Retinal pigment epithelial cell (primary cell): ENCODE results near the gene EZH2.

Experiments
- DNase-seq: peaks from one replicate; pipeline ENCODE4 v3.0.0-alpha.2; 2010; ENCODE audit warnings: low read depth
- H3K4me3 ChIP-seq: 2 replicates; pipeline ENCODE4 v1.5.1; 2011; ENCODE audit warnings: mild to moderate bottlenecking, low read length, control low read depth, moderate library complexity
- TF ChIP-seq, protein P1 (sequence below): conservative IDR thresholded peaks from 2 replicates; pipeline ENCODE4 v1.5.1; 2011; ENCODE audit warnings: low read depth, low read length, control low read depth, inconsistent platforms

Gene EZH2

DNA sequence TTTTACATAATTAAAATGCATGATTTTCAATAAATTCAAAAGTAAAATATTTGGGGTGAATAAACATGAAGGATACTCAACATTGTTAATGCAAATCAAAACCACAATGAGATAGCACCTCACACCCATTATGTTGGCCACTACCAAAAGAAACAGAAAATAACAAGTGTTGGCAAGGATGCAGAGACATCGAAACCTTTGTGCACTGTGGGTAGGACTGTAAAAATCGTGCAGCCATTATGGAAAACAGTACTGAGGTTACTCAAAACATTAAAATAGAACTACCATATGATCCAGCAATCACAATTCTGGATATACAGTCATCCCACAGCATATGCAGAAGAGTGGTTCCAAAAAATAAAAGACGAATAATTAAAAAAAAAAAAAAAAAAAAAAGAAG lies 13.1 kb downstream of the EZH2 start:
- DNase-seq, result no peak
- H3K4me3 ChIP-seq, result no peak overlapping the region
- TF ChIP-seq, protein P1, sequence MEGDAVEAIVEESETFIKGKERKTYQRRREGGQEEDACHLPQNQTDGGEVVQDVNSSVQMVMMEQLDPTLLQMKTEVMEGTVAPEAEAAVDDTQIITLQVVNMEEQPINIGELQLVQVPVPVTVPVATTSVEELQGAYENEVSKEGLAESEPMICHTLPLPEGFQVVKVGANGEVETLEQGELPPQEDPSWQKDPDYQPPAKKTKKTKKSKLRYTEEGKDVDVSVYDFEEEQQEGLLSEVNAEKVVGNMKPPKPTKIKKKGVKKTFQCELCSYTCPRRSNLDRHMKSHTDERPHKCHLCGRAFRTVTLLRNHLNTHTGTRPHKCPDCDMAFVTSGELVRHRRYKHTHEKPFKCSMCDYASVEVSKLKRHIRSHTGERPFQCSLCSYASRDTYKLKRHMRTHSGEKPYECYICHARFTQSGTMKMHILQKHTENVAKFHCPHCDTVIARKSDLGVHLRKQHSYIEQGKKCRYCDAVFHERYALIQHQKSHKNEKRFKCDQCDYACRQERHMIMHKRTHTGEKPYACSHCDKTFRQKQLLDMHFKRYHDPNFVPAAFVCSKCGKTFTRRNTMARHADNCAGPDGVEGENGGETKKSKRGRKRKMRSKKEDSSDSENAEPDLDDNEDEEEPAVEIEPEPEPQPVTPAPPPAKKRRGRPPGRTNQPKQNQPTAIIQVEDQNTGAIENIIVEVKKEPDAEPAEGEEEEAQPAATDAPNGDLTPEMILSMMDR, result no peak

DNA sequence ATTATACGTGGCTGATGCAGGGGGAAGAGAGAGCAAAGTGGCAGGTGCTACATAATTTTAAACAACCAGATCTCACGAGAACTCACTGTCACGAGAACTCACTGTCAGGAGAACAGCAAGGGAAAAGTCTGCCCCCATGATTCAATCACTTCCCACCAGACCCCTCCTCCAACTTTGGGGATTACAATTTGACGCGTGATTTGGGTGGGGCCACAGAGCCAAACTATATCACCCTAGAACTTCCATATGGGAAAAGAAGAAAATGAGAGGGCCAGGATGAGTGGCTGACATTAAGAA lies 15.8 kb downstream of the EZH2 start:
- no peak overlapping the region for H3K4me3 ChIP-seq
- TF ChIP-seq, protein P1, result no peak
- DNase-seq, result no peak

DNA sequence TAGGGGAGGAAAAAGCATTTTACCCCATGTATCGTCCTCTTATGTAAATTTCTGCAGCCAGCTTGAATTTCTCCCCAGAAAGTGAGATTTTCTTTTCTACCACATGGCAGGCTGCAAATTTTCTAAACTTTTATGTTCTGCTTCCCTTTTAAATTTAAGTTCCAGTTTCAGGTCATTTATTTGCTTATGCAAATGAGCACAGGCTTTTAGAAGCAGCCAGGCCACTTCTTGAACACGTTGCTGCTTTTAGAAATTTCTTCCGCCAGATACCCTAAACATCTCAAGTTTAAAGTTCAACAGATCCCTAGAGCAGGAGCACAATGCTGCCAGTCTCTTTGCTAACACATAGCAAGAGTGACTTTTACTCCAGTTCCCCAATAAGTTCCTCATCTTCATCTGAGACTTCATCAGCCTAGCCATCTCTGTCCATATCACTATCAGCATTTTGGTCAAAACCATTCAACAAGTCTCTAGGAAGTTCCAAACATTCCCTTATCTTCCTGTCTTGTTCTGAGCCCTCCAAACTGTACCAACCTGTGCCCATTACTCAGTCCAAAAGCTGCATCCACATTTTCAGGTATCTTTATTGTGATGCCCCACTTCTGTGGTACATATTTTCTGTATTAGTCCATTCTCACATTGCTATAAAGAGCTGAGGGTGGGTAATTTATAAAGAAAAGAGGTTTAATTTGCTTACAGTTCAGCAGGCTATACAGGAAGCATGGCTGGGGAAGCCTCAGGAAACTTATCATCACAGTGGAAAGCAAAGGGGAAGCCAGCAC lies 16.3 kb downstream of the EZH2 start:
- H3K4me3 ChIP-seq, result no peak overlapping the region
- DNase-seq, result no peak

DNA sequence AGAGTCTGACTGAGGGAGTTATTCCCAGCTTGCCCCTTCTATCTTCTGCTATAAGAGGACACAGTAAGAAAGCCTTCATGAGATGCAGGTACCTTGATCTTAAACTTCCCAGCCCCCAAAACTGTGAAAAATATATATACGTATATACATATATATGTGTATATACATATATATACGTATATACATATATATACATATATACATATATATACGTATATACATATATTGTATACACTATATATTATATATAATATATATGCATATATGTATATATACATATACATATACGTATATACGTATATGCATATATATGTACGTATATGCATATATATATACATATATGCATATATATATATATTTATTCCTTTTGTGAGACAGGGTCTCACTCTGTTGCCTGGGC lies 17.7 kb downstream of the EZH2 start:
- TF ChIP-seq, protein P1, result no peak
- no peak overlapping the region for H3K4me3 ChIP-seq
- no peak for DNase-seq

More for the DNA sequence above, 16.3 kb downstream of the EZH2 start:
- TF ChIP-seq, protein P1, result no peak

DNA sequence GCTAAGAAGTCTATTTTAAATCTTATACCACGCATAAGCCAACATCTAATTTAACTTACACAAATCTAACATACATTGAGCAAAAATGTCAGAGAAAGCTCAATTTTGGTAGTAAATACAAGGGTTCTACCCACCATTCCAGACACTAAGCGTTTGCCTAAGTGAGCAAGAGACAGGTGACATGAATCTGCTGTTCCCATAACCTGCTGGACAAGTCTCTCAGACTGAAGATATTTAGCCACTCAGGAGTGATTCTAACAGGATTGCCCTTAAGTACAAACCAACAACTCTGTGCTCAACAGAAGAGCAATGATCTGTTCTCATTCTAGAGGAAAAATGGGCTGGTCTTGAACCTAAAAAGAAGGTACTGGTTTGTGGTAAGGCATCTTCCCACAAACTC lies 18.8 kb downstream of the EZH2 start:
- TF ChIP-seq, protein P1, result no peak
- no peak for DNase-seq
- H3K4me3 ChIP-seq, result no peak overlapping the region

DNA sequence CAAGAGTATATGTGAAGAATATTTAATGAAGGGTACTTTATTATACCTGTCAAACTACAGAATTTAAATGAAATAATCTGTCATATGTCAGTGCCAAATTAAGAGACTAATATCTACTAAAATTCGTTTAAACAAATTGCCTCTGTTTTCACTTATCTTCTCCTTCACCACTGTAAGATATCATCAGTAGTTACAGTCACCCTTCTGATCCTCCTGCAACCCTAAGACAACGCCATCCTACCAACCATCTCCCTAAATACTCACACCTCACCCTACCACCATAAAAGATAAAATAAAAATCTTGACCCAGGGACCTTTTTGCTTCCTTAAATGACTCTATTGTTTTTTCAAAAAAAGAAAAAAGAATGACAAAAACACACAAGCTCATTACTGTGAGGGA lies 20.8 kb downstream of the EZH2 start:
- H3K4me3 ChIP-seq, result no peak overlapping the region
- TF ChIP-seq, protein P1, result no peak

DNA sequence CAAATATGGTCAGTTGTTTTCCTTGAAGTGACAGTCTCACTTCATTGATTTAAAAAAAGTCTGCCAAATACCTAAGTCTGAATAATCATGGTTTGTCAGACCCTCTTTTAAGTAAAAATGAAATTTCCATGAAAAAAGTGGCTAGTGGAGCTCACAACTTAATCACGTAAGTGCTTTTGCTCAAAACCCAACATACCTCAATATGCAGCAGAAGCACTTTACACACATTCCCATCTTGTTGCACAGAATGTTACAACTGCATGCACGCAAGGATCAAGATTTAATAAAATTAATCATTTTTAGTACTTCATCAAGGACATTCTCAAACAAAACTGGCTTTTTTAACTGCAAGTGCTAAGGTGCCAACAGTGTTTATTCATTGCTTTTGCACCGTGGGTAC lies 21.6 kb downstream of the EZH2 start:
- TF ChIP-seq, protein P1, result no peak
- DNase-seq, result no peak
- no peak overlapping the region for H3K4me3 ChIP-seq

More for the DNA sequence above, 20.8 kb downstream of the EZH2 start:
- DNase-seq, result no peak
